Choroid plexus epithelial cell (primary cell): ENCODE results near the gene TFPT.
A peak's percentile ranks its signal among the peaks of the same experiment; 100 is the strongest.
"Not testable (repeated sequence)": the region's sequence is repeated elsewhere in the genome, so short reads cannot be mapped to it uniquely, and the experiment has no call there.

ENCODE experiments used
- DNase-seq: peaks from one replicate; pipeline ENCODE4 v3.0.0-alpha.2; 2010; ENCODE audit warnings: low read depth
- H3K4me3 ChIP-seq: 2 replicates; pipeline ENCODE4 v1.5.1; 2011; ENCODE audit warnings: low read depth, mild to moderate bottlenecking, control low read depth, low read length, moderate library complexity
- CTCF ChIP-seq: conservative IDR thresholded peaks from 2 replicates; pipeline ENCODE4 v1.5.1; 2011; ENCODE audit warnings: low read depth, mild to moderate bottlenecking, control low read depth, inconsistent platforms, low read length, moderate library complexity

The TFPT gene

GRCh38 chr19:54104998-54105715 is 10.3 kb downstream of the TFPT start:
- no peak overlapping the region for H3K4me3 ChIP-seq
- no peak for DNase-seq
- no peak for TF ChIP-seq CTCF

DNA sequence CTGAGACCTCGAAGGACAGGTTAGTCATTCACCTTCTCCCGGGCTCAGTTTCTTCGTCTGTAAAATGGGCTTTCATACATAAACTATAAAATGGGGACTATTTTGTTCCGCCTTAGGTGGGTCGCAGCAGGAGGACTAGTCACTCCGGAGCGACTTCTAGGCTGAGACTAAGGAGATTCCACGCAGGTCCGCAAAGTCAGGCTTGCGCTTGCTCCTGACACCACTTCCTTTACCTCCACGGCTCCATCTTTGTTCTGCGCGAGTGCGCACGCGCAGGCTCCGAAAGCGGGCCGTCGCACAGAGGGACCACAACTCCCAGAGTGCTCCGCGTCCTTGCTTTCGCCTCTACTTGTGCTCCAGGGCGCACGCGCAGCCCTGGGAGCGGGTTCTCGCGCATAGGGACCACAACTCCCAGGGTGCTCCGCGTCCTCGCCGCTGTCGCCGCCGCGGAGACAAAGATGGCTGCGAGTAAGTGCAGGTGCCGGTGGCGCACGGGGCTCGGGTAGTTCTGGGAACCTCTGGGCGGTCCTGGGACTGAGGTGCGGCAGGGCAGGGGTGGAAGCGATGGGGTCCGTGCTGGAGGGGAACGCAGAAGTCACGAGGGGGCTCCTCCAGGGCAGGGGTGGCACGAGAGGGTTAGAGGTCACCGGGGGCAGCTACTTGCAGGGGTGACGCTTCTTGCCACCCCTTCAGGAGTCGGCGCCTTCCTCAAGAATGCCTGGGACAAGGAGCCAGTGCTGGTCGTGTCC is 12.9 kb downstream of the TFPT start, which contains the start of gene NDUFA3:
Gene NDUFA3 (plus strand): TSS at position 435 of the 749 bp plus-strand sequence. CDS start 24 bp downstream, at position 459.
- DNase-seq = peak; percentile 99
- no peak for TF ChIP-seq CTCF

GRCh38 chr19:54100561-54100960 is 14.9 kb downstream of the TFPT start, which contains the start of gene OSCAR:
Gene OSCAR, minus strand, starts transcription at chr19:54100803. Its CDS starts 11 bp downstream, at chr19:54100792.
- no peak for DNase-seq
- no peak within 1 kb of the TSS for H3K4me3 ChIP-seq
- no peak for TF ChIP-seq CTCF

More for the DNA sequence above, 12.9 kb downstream of the TFPT start, which contains the start of gene NDUFA3:
- H3K4me3 ChIP-seq = peak within 1 kb of the TSS; percentile 99

DNA sequence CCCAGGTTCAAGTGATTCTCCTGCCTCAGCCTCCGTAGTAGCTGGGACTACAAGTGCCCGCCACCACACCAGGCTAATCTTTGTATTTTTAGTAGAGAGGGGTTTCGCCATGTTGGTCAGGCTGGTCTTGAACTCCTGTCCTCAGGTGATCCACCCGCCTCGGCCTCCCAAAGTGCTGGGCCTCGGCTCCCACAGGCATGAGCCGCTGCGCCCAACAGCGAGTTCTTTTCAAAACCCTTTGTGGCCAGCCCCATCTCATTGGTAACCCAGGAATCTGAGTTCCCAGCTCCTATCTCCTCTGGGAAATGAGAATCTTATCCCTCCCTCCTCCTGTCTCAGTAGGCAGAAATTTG is 15.6 kb downstream of the TFPT start:
- H3K4me3 ChIP-seq, DNase-seq: not testable (repeated sequence)

DNA sequence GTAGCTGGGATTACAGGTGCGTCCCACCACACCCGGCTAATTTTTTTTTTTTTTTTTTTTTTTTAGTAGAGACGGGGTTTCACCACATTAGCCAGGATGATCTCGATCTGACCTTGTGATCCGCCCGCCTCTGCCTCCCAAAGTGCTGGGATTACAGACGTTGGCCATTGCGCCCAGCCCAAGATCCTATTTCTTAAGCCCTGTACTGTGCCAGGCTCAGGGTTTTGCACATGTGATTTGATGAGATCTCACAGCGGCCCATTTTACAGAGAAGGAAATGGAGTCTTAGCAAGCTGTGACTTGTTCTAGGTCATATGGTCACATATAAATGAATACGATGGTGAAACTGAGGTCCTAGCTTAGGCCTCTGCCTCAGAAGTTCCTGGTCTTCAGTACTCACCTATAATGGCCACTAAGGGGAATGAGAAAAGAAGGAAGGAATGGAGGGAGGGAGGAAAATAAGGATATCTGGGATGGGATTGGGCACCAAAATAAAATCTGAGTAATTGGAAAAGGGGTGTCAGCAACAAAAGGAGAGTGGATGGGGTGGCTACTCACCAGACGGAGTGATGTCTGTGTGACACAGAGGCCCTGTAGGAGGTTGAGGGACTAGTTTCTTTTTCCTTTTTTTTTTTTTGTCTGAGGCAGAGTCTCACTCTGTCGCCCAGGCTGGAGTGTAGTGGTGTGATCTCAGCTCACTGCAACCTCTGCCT is 16.1 kb downstream of the TFPT start:
- no peak overlapping the region for H3K4me3 ChIP-seq
- no peak for TF ChIP-seq CTCF
- DNase-seq = no peak

DNA sequence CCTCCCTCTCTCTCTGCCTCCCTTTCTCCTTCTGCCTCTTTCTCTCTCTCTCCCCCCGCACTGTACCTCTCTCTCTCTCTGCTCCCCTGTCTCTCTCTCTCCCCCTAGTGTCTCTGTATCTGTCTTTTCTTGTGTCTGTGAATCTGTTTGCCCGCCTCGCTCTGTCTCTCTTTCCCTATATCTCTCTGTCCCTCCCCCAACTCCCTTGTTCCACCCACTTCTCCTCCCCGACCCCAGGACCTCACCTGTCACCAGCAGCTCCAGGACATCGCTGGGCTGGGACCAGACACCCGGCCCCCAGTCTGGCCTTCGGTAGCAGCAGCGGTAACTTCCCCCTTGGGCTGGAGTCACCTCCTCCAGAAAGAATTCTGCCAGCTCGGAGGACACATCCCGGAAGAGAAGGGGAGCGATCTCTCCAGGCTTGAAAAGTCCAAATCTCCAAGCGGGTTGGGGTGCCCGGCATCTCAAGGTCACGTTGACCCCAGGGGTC is 18.8 kb downstream of the TFPT start:
- peak overlapping the region; percentile 52 for H3K4me3 ChIP-seq
- peak; percentile 60 for TF ChIP-seq CTCF
- DNase-seq = peak; percentile 58

DNA sequence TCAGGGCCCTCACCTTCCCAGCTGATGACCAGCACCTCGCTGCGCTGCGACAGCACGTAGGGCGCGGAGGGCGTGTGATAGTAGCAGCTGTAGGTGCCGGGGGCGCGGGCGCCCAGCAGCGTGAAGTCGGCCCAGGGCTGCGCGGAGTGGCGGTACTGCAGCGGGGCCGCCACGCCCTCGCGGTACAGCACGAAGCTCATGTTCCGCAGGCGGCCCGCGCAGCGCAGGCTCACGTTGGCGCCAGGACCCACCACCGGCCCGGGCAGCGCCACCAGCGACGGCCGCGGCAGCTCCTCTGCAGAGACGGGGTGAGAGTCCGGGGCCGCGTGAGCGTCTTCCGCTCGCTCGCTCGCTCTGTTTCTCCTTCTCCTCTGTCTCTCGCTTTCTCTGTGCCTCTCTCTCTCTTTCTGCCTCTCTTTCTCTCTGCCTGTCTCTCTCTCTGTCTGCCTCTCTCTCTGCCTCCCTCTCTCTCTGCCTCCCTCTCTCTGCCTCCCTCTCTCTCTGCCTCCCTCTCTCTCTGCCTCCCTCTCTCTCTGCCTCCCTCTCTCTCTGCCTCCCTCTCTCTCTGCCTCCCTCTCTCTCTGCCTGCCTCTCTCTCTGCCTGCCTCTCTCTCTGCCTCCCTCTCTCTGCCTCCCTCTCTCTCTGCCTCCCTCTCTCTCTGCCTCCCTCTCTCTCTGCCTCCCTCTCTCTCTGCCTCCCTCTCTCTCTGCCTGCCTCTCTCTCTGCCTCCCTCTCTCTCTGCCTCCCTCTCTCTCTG is 19.4 kb downstream of the TFPT start:
- peak; percentile 28 for DNase-seq

More for the DNA sequence above, 19.4 kb downstream of the TFPT start:
- peak overlapping the region; percentile 44 for H3K4me3 ChIP-seq
